Measurements from ENCODE around the gene ODAD2.

DNA sequence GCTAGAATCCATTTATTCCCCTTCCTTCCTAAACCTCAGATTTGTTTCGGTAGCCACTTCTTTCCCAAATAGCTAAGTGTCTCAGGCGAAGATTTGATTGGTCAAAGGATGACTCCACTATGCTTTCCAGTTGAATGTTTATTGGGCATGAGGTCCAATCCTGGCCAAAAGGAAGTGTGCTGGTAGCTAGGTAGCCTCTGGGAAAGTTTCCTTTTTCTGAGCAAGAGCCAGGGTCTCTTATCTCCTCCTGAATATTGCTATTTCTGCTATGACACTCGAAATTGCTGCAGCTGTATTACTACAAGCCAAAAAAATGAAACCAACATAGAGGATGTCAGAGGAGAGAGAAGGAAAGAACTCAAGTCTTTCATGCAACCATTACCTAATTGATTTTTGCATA is 199.8 kb downstream of the ODAD2 start:
- TF ChIP-seq, protein P1, sequence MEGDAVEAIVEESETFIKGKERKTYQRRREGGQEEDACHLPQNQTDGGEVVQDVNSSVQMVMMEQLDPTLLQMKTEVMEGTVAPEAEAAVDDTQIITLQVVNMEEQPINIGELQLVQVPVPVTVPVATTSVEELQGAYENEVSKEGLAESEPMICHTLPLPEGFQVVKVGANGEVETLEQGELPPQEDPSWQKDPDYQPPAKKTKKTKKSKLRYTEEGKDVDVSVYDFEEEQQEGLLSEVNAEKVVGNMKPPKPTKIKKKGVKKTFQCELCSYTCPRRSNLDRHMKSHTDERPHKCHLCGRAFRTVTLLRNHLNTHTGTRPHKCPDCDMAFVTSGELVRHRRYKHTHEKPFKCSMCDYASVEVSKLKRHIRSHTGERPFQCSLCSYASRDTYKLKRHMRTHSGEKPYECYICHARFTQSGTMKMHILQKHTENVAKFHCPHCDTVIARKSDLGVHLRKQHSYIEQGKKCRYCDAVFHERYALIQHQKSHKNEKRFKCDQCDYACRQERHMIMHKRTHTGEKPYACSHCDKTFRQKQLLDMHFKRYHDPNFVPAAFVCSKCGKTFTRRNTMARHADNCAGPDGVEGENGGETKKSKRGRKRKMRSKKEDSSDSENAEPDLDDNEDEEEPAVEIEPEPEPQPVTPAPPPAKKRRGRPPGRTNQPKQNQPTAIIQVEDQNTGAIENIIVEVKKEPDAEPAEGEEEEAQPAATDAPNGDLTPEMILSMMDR (IDR thresholded peaks at IDR 0.05): no peak
- TF ChIP-seq POLR2AphosphoS5 (IDR thresholded peaks at IDR 0.05; ENCODE audit: low read depth, low read length) (no peak), TCF7L2 (IDR thresholded peaks at IDR 0.05; ENCODE audit: low read depth, low read length) (no peak), SIN3A (IDR thresholded peaks at IDR 0.05; ENCODE audit: borderline replicate concordance, insufficient read depth, low read depth, low read length) (no peak)
